ENCODE results near the gene CLIP2. TPM values are rescaled to one million over a fixed set of nuclear protein-coding genes. Genes with fewer than 3 reads are reported as not detected.
"Not testable (repeated sequence)": the region's sequence is repeated elsewhere in the genome, so short reads cannot be mapped to it uniquely, and the experiment has no call there.

The CLIP2 gene
- total and polyA plus RNA-seq, 2 donors from 2014 or later, result 5.8 to 19.1 TPM

DNA sequence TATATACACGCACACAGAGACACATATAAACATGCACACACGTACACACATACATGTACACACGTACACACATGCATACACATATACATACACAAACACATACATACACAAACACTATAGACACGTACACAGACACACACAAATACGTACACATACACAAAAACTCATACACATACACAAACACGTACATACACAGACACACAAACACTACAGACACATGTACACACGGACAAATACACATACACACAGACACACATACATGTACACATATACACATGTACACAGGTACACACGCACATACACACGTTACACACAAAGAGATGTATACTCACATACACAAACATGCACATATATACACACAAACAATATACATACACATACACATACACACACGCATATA, 129.3 kb downstream of the CLIP2 start:
- no peak for DNase-seq
- TF ChIP-seq, protein P1, sequence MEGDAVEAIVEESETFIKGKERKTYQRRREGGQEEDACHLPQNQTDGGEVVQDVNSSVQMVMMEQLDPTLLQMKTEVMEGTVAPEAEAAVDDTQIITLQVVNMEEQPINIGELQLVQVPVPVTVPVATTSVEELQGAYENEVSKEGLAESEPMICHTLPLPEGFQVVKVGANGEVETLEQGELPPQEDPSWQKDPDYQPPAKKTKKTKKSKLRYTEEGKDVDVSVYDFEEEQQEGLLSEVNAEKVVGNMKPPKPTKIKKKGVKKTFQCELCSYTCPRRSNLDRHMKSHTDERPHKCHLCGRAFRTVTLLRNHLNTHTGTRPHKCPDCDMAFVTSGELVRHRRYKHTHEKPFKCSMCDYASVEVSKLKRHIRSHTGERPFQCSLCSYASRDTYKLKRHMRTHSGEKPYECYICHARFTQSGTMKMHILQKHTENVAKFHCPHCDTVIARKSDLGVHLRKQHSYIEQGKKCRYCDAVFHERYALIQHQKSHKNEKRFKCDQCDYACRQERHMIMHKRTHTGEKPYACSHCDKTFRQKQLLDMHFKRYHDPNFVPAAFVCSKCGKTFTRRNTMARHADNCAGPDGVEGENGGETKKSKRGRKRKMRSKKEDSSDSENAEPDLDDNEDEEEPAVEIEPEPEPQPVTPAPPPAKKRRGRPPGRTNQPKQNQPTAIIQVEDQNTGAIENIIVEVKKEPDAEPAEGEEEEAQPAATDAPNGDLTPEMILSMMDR (IDR thresholded peaks at IDR 0.05; ENCODE audit: borderline replicate concordance, extremely low read depth, insufficient read depth), result no peak
- Histone ChIP-seq H3K27me3 (ENCODE audit: control insufficient read depth, insufficient read depth, low read length) (no peaks in the 10 kb centered on the region), H3K36me3 (ENCODE audit: control insufficient read depth in 2 of 3, insufficient read depth in 3 of 3, low read length in 3 of 3) (no peaks in the 10 kb centered on the region), H3K4me1 (ENCODE audit: control insufficient read depth in 2 of 3, insufficient read depth in 2 of 3, low read depth in 1 of 3, low read length in 3 of 3) (peaks cover 0 to 3% (median 0%) of the 10 kb centered on the region in 3 donors), H3K4me3 (ENCODE audit: low read length in 3 of 3) (no peak overlapping the region), H3K27ac (ENCODE audit: low read depth in 2 of 2, low read length in 2 of 2) (no peak overlapping the region), H3K9ac (ENCODE audit: low read length in 3 of 3) (no peak overlapping the region), H3K9me3 (ENCODE audit: control insufficient read depth in 2 of 3, insufficient read depth in 1 of 3, low read length in 3 of 3) (no peaks in the 10 kb centered on the region)
- no peak for FAIRE-seq
- intact Hi-C loops (cut with DNase I), result no loop called here

GRCh38 chr7:74419232-74419631, 130.0 kb downstream of the CLIP2 start:
- DNase-seq, result peak in 1 of 5 donors; percentile 22
- H3K9me3 ChIP-seq (ENCODE audit: control insufficient read depth in 2 of 3, insufficient read depth in 1 of 3, low read length in 3 of 3); FAIRE-seq; H3K9ac ChIP-seq (ENCODE audit: low read length in 3 of 3); H3K36me3 ChIP-seq (ENCODE audit: control insufficient read depth in 2 of 3, insufficient read depth in 3 of 3, low read length in 3 of 3); H3K4me3 ChIP-seq (ENCODE audit: low read length in 3 of 3); H3K27me3 ChIP-seq (ENCODE audit: control insufficient read depth, insufficient read depth, low read length); H3K27ac ChIP-seq (ENCODE audit: low read depth in 2 of 2, low read length in 2 of 2); H3K4me1 ChIP-seq (ENCODE audit: control insufficient read depth in 2 of 3, insufficient read depth in 2 of 3, low read depth in 1 of 3, low read length in 3 of 3); intact Hi-C loops (cut with DNase I): not testable (repeated sequence)

GRCh38 chr7:74420006-74420405, 130.8 kb downstream of the CLIP2 start:
- Histone ChIP-seq H3K9me3 (ENCODE audit: control insufficient read depth in 2 of 3, insufficient read depth in 1 of 3, low read length in 3 of 3) (no peaks in the 10 kb centered on the region), H3K27ac (ENCODE audit: low read depth in 2 of 2, low read length in 2 of 2) (no peak overlapping the region), H3K27me3 (ENCODE audit: control insufficient read depth, insufficient read depth, low read length) (no peaks in the 10 kb centered on the region), H3K4me1 (ENCODE audit: control insufficient read depth in 2 of 3, insufficient read depth in 2 of 3, low read depth in 1 of 3, low read length in 3 of 3) (peaks cover 0 to 3% (median 0%) of the 10 kb centered on the region in 3 donors), H3K9ac (ENCODE audit: low read length in 3 of 3) (no peak overlapping the region), H3K36me3 (ENCODE audit: control insufficient read depth in 2 of 3, insufficient read depth in 3 of 3, low read length in 3 of 3) (no peaks in the 10 kb centered on the region), H3K4me3 (ENCODE audit: low read length in 3 of 3) (no peak overlapping the region)
- DNase-seq (no peak), FAIRE-seq (no peak)
- intact Hi-C loops (cut with DNase I), result no loop called here
- TF ChIP-seq, protein P1 (IDR thresholded peaks at IDR 0.05; ENCODE audit: borderline replicate concordance, extremely low read depth, insufficient read depth), result no peak

DNA sequence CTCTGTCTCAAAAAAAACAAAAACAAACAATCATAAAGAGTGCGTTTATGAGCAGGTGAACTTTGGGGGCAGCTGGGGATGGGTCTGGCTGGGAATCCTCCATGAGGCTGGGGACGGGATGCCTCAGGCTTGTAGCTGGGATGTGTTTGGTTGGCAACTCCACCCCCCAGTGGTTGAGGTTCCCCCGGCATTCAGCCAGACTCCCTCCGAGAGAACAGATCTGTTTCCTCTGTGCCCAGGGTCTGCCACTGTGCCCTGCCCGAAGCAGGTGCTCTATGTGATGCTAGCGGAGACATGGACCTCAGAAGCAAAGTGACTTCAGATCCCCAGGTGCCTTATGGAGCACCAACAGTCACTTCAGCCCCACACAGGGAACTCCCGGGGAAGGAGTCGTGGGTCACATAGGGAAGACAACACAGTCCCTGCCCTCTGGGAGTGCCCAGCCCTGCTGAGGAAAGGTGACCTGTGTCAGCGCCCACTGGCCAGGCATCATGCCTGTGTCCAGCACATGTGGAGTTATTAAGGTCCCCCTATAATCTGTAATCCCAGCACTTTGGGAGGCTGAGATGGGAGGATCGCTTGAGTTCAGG, 135.2 kb downstream of the CLIP2 start:
- DNase-seq (peak in 2 of 5 donors; percentile 24 to 52), FAIRE-seq (no peak)
- Histone ChIP-seq H3K27ac (ENCODE audit: low read depth in 2 of 2, low read length in 2 of 2) (no peak overlapping the region), H3K27me3 (ENCODE audit: control insufficient read depth, insufficient read depth, low read length) (no peaks in the 10 kb centered on the region), H3K9me3 (ENCODE audit: control insufficient read depth in 2 of 3, insufficient read depth in 1 of 3, low read length in 3 of 3) (no peaks in the 10 kb centered on the region), H3K9ac (ENCODE audit: low read length in 3 of 3) (no peak overlapping the region), H3K4me1 (ENCODE audit: control insufficient read depth in 2 of 3, insufficient read depth in 2 of 3, low read depth in 1 of 3, low read length in 3 of 3) (peaks cover 0 to 4% (median 0%) of the 10 kb centered on the region in 3 donors), H3K4me3 (ENCODE audit: low read length in 3 of 3) (no peak overlapping the region), H3K36me3 (ENCODE audit: control insufficient read depth in 2 of 3, insufficient read depth in 3 of 3, low read length in 3 of 3) (no peaks in the 10 kb centered on the region)
- TF ChIP-seq, protein P1 (IDR thresholded peaks at IDR 0.05; ENCODE audit: borderline replicate concordance, extremely low read depth, insufficient read depth), result no peak
- intact Hi-C loops (cut with DNase I), result no loop called here

Measured in kidney (tissue), 14 donors.